HCT116 (cell line): Measurements from ENCODE around the gene OCEL1. TPM values are rescaled to one million over a fixed set of nuclear protein-coding genes. Genes with fewer than 3 reads are reported as not detected.

ENCODE experiments used
- ATAC-seq: fragments of 200-7000 bp; cut with Tn5 transposase; 2 replicates; pipeline ENCODE4 v1.9.1; 2020; ENCODE audit warnings: mild to moderate bottlenecking, moderate library complexity
- BruUV-seq: library from RNA; stranded (reverse); fragments of 400-500 nt; replicated peaks from 2 replicates; lab custom pipeline; 2021; lab: Mats Ljungman, UMichigan
- CTCF ChIA-PET: fragments of 300-600 bp; sonication (Branson Sonifier 250); formaldehyde crosslinking; loops from one replicate; lab custom pipeline; 2021; ENCODE audit warnings: antibody characterized with exemption; lab: Charles Lee
- POLR2A ChIA-PET: fragments of 300-600, 350-600 bp; sonication (Branson Sonifier 250); formaldehyde crosslinking; loops from one replicate; lab custom pipeline; 2021; ENCODE audit warnings: antibody characterized with exemption; lab: Charles Lee
- RAD21 ChIA-PET, 2 experiments: fragments of 300-600 bp; sonication (Branson Sonifier 250); formaldehyde crosslinking; loops; one replicate each; lab custom pipeline; 2023; ENCODE audit warnings: low total read pairs in 2 of 2; ENCODE audit not compliant: uncharacterized antibody in 2 of 2, unreplicated experiment in 2 of 2, low non-redundant PET in 1 of 2; lab: Charles Lee
- DNase-seq: peaks from one replicate; pipeline ENCODE4 v3.0.0-alpha.2; 2010; ENCODE audit warnings: low read depth, low spot score
- H2AFZ ChIP-seq: fragments of 200-600 bp; shearing (Covaris generic), sonication (generic); 2 replicates; pipeline ENCODE4 v1.6.1; 2017; ENCODE audit warnings: low read depth, mixed run types, mixed read lengths, antibody characterized with exemption, low read length; ENCODE audit not compliant: poor library complexity, severe bottlenecking
- H3K27ac ChIP-seq: 2 replicates; pipeline ENCODE4 v1.5.1; 2012; ENCODE audit warnings: low read depth, low read length
- H3K27me3 ChIP-seq: fragments of 200-600 bp; sonication (generic); 2 replicates; pipeline ENCODE4 v1.6.1; 2016; ENCODE audit warnings: mixed run types, low read length, mixed read lengths; ENCODE audit not compliant: insufficient read depth
- H3K36me3 ChIP-seq, 2 experiments: fragments of 200-500 bp in 1 of 2; fragments of 200-600 bp in 1 of 2; sonication (Bioruptor generic) in 1 of 2; sonication (generic) in 1 of 2; 2 replicates each; pipeline versions ENCODE4 v1.5.1 to v1.6.1; 2014 to 2016; ENCODE audit warnings: low read length in 2 of 2, inconsistent platforms in 1 of 2, mixed read lengths in 1 of 2, mixed run types in 1 of 2; ENCODE audit not compliant: insufficient read depth in 2 of 2, control insufficient read depth in 1 of 2
- H3K4me1 ChIP-seq, 2 experiments: fragments of 200-600 bp in 1 of 2; sonication (generic) in 1 of 2; 2 replicates each; pipeline versions ENCODE4 v1.5.1 to v1.6.1; 2012 to 2017; ENCODE audit warnings: low read length in 2 of 2, inconsistent platforms in 1 of 2, mild to moderate bottlenecking in 1 of 2, mixed read lengths in 1 of 2, mixed run types in 1 of 2, moderate library complexity in 1 of 2; ENCODE audit not compliant: insufficient read depth in 2 of 2, control insufficient read depth in 1 of 2
- H3K4me2 ChIP-seq: fragments of 200-600 bp; sonication (generic); 2 replicates; pipeline ENCODE4 v1.6.1; 2017; ENCODE audit warnings: mixed run types, low read length, mixed read lengths
- H3K4me3 ChIP-seq, 2 experiments: fragments of 200-600 bp in 1 of 2; sonication (generic) in 1 of 2; replicated peaks in 1 of 2; 2 replicates each; pipeline ENCODE4 v1.5.1; 2011 to 2016; ENCODE audit warnings: low read length in 2 of 2, control low read depth in 1 of 2, low read depth in 1 of 2, mild to moderate bottlenecking in 1 of 2, mixed read lengths in 1 of 2, mixed run types in 1 of 2
- H3K79me2 ChIP-seq: fragments of 200-600 bp; sonication (generic); 2 replicates; pipeline ENCODE4 v1.6.1; 2017; ENCODE audit warnings: mild to moderate bottlenecking, mixed run types, low read length, moderate library complexity, mixed read lengths; ENCODE audit not compliant: insufficient read depth
- H3K9ac ChIP-seq: fragments of 200-600 bp; sonication (generic); 2 replicates; pipeline ENCODE4 v1.6.1; 2016; ENCODE audit warnings: low read length, mixed read lengths
- H3K9me2 ChIP-seq: fragments of 200-600 bp; sonication (generic), shearing (Covaris generic); 2 replicates; pipeline ENCODE4 v1.6.1; 2017; ENCODE audit warnings: mixed run types, mild to moderate bottlenecking, moderate library complexity; ENCODE audit not compliant: insufficient read depth
- H3K9me3 ChIP-seq, 2 experiments: fragments of 200-500 bp in 1 of 2; fragments of 200-600 bp in 1 of 2; sonication (Bioruptor generic) in 1 of 2; sonication (generic) in 1 of 2; 2 replicates each; pipeline ENCODE4 v1.6.1; 2014 to 2017; ENCODE audit warnings: low read length in 2 of 2, mixed read lengths in 2 of 2, inconsistent platforms in 1 of 2, low read depth in 1 of 2, mild to moderate bottlenecking in 1 of 2, mixed run types in 1 of 2, moderate library complexity in 1 of 2; ENCODE audit not compliant: control insufficient read depth in 1 of 2, insufficient read depth in 1 of 2
- H4K20me1 ChIP-seq: fragments of 200-600 bp; sonication (generic), shearing (Covaris generic); 2 replicates; pipeline ENCODE4 v1.6.1; 2017; ENCODE audit warnings: mixed run types, mild to moderate bottlenecking, moderate library complexity; ENCODE audit not compliant: insufficient read depth
- ATF3 ChIP-seq: IDR thresholded peaks from 2 replicates; pipeline ENCODE4 v1.6.1; 2012
- EGR1 ChIP-seq: IDR thresholded peaks from 2 replicates; pipeline ENCODE4 v1.6.1; 2012; ENCODE audit warnings: low read depth
- ELF1 ChIP-seq: IDR thresholded peaks from 2 replicates; pipeline ENCODE4 v1.6.1; 2012; ENCODE audit warnings: low read depth, borderline replicate concordance
- EZH2 ChIP-seq: fragments of 200-600 bp; sonication (generic); IDR thresholded peaks from 2 replicates; pipeline ENCODE4 v1.6.1; 2017; ENCODE audit warnings: antibody characterized with exemption, mixed run types
- EZH2phosphoT487 ChIP-seq: fragments of 200-600 bp; IDR thresholded peaks from 2 replicates; pipeline ENCODE4 v1.6.1; 2018; ENCODE audit warnings: antibody characterized with exemption, borderline replicate concordance
- FOSL1 ChIP-seq: IDR thresholded peaks from 2 replicates; pipeline ENCODE4 v1.6.1; 2012; ENCODE audit warnings: low read depth
- RAD21 ChIP-seq: IDR thresholded peaks from 2 replicates; pipeline ENCODE4 v1.6.1; 2012; ENCODE audit warnings: low read depth, mild to moderate bottlenecking
- SIN3A ChIP-seq: IDR thresholded peaks from 2 replicates; pipeline ENCODE4 v1.6.1; 2012; ENCODE audit warnings: low read depth
- SRF ChIP-seq: IDR thresholded peaks from 2 replicates; pipeline ENCODE4 v1.6.1; 2012; ENCODE audit warnings: low read depth
- TCF7L2 ChIP-seq: IDR thresholded peaks from 2 replicates; pipeline ENCODE4 v1.7.0; 2011; ENCODE audit warnings: borderline replicate concordance, inconsistent platforms; ENCODE audit not compliant: insufficient read depth, insufficient read length; ENCODE audit errors: extremely low read depth
- intact Hi-C: fragments of 100-400 bp; cut with micrococcal nuclease; formaldehyde crosslinking; loops from 2 replicates; pipeline ENCODE4 v1.10.0; 2022
- total RNA-seq: library from RNA; stranded (reverse); gene quantifications from one replicate; pipeline ENCODE4 v1.2.1, GENCODE V29; 2021; ENCODE audit not compliant: unreplicated experiment
- TF ChIP-seq, protein P1 (sequence below): IDR thresholded peaks from 2 replicates; pipeline ENCODE4 v1.6.1; 2012
- TF ChIP-seq, protein P2 (sequence below), 3 experiments: fragments of 200-600 bp in 1 of 3; sonication (generic) in 1 of 3; IDR thresholded peaks in 2 of 3; conservative IDR thresholded peaks in 1 of 3; 2 replicates each; pipeline ENCODE4 v1.5.1; 2012 to 2017; ENCODE audit warnings: low read depth in 2 of 3, low read length in 2 of 3, antibody characterized with exemption in 1 of 3, borderline replicate concordance in 1 of 3, control low read depth in 1 of 3, mild to moderate bottlenecking in 1 of 3, mixed read lengths in 1 of 3, mixed run types in 1 of 3, moderate library complexity in 1 of 3; ENCODE audit not compliant: insufficient read depth in 1 of 3

The OCEL1 gene
- total RNA-seq, 1 experiment from 2014 or later, result 39.8 TPM

- ChIA-PET RAD21 (no interaction called here), POLR2A (interaction anchor here (1.5 kb wide), 1 partner anchor 14 kb away, joined by 4 read pairs; the partner anchor contains the start of gene OCEL1), CTCF (no interaction called here)
- H3K9me2 ChIP-seq, result no peaks in the 10 kb centered on the region
- H3K4me1 ChIP-seq, result peaks cover 24 to 47% of the 10 kb centered on the region in 2 experiments
- DNase-seq, result no peak
- no peaks in the 10 kb centered on the region for H3K27me3 ChIP-seq
- H3K79me2 ChIP-seq, result peaks cover 56% of the 10 kb centered on the region
- no TSS peak for BruUV-seq
- ATAC-seq, result no peak
- no peak overlapping the region for H2AFZ ChIP-seq
- H3K4me2 ChIP-seq, result no peak overlapping the region
- TF ChIP-seq, protein P1, sequence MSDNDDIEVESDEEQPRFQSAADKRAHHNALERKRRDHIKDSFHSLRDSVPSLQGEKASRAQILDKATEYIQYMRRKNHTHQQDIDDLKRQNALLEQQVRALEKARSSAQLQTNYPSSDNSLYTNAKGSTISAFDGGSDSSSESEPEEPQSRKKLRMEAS, result no peak
- TF ChIP-seq ATF3 (no peak), TCF7L2 (no peak), SIN3A (no peak), EGR1 (no peak), EZH2phosphoT487 (no peak), ELF1 (no peak), FOSL1 (no peak), RAD21 (no peak), EZH2 (no peak), SRF (no peak)
- TF ChIP-seq, protein P2, sequence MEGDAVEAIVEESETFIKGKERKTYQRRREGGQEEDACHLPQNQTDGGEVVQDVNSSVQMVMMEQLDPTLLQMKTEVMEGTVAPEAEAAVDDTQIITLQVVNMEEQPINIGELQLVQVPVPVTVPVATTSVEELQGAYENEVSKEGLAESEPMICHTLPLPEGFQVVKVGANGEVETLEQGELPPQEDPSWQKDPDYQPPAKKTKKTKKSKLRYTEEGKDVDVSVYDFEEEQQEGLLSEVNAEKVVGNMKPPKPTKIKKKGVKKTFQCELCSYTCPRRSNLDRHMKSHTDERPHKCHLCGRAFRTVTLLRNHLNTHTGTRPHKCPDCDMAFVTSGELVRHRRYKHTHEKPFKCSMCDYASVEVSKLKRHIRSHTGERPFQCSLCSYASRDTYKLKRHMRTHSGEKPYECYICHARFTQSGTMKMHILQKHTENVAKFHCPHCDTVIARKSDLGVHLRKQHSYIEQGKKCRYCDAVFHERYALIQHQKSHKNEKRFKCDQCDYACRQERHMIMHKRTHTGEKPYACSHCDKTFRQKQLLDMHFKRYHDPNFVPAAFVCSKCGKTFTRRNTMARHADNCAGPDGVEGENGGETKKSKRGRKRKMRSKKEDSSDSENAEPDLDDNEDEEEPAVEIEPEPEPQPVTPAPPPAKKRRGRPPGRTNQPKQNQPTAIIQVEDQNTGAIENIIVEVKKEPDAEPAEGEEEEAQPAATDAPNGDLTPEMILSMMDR (IDR thresholded peaks at IDR 0.05 in 2 of 3, conservative IDR thresholded peaks at IDR 0.05 in 1 of 3; ENCODE audit: borderline replicate concordance in 1 of 3, insufficient read depth in 1 of 3, low read depth in 2 of 3, low read length in 2 of 3), result no peak
- H3K4me3 ChIP-seq, result no peak overlapping the region
- no peak overlapping the region; the same call in 1 of the 2 replicates for H3K27ac ChIP-seq
- peaks cover 0 to 4% of the 10 kb centered on the region in 2 experiments; a peak in 1 of 4 replicates for H3K36me3 ChIP-seq
- intact Hi-C loops, result no loop called here
- no peaks in the 10 kb centered on the region for H4K20me1 ChIP-seq
- no peaks in the 10 kb centered on the region for H3K9me3 ChIP-seq
- no peak overlapping the region for H3K9ac ChIP-seq
Measured at GRCh38 chr19:17240062-17240752, 14.2 kb downstream of the OCEL1 start.
